ELF-1 (cell line): ENCODE data around the gene ALX3.
A peak's percentile ranks its signal among the peaks of the same experiment; 100 is the strongest.

Experiments used
- DNase-seq: peaks from one replicate; pipeline ENCODE4 v3.0.0-alpha.2; 2016; ENCODE audit warnings: low read depth, low spot score

Gene ALX3

GRCh38 chr1:110065841-110066240, 4.6 kb downstream of the ALX3 start:
- DNase-seq = no peak

- no peak for DNase-seq
Observed at GRCh38 chr1:110064576-110065337, 5.7 kb downstream of the ALX3 start.

GRCh38 chr1:110063781-110064180, 6.7 kb downstream of the ALX3 start:
- no peak for DNase-seq

- DNase-seq = peak; percentile 57
Observed at GRCh38 chr1:110062612-110063011, 7.9 kb downstream of the ALX3 start.

- DNase-seq = no peak
Observed at GRCh38 chr1:110061341-110061740, 9.1 kb downstream of the ALX3 start.

GRCh38 chr1:110060662-110061060, 9.8 kb downstream of the ALX3 start:
- no peak for DNase-seq

- DNase-seq = peak; percentile 72
Observed at GRCh38 chr1:110060034-110060661, 10.3 kb downstream of the ALX3 start.

GRCh38 chr1:110059133-110059863, 11.2 kb downstream of the ALX3 start:
- peak; percentile 59 for DNase-seq

- DNase-seq = no peak
Observed at GRCh38 chr1:110058591-110058990, 11.9 kb downstream of the ALX3 start.

GRCh38 chr1:110057963-110058518, 12.4 kb downstream of the ALX3 start:
- DNase-seq = peak; percentile 59

- DNase-seq = no peak
Observed at GRCh38 chr1:110056776-110057175, 13.7 kb downstream of the ALX3 start.

GRCh38 chr1:110056285-110056683, 14.2 kb downstream of the ALX3 start:
- DNase-seq = no peak

GRCh38 chr1:110055493-110056284, 14.8 kb downstream of the ALX3 start:
- DNase-seq = no peak

GRCh38 chr1:110053552-110054428, 16.7 kb downstream of the ALX3 start:
- peak; percentile 84 for DNase-seq

- no peak for DNase-seq
Observed at GRCh38 chr1:110051262-110051648, 19.2 kb downstream of the ALX3 start.

- no peak for DNase-seq
Observed at GRCh38 chr1:110050602-110051261, 19.7 kb downstream of the ALX3 start.

GRCh38 chr1:110049801-110050601, 20.5 kb downstream of the ALX3 start:
- DNase-seq = no peak

GRCh38 chr1:110048923-110049601, 21.4 kb downstream of the ALX3 start:
- DNase-seq = no peak

GRCh38 chr1:110048240-110048639, 22.2 kb downstream of the ALX3 start:
- DNase-seq = no peak
